HepG2 (cell line): ENCODE results near the gene DAAM1.

Experiments
- ARNT ChIP-seq: fragments of 450-650 bp; IDR thresholded peaks from 2 replicates; pipeline ENCODE4 v1.6.1; 2017
- CTCF ChIP-seq: sonication (generic); formaldehyde crosslinking; IDR thresholded peaks from 2 replicates; pipeline ENCODE4 v1.5.0; 2020; ENCODE audit warnings: mild to moderate bottlenecking, missing genetic modification reagents, moderate library complexity
- MED1 ChIP-seq: sonication (generic); formaldehyde crosslinking; IDR thresholded peaks from 2 replicates; pipeline ENCODE4 v1.4.0; 2020; ENCODE audit warnings: missing genetic modification reagents
- SALL2 ChIP-seq: sonication (generic); formaldehyde crosslinking; IDR thresholded peaks from 2 replicates; pipeline ENCODE4 v1.8.1; 2023; ENCODE audit warnings: mild to moderate bottlenecking, missing genetic modification reagents, inconsistent platforms
- TF ChIP-seq, protein P1 (sequence below), 2 experiments: sonication (generic) in 1 of 2; formaldehyde crosslinking in 1 of 2; IDR thresholded peaks; 2 replicates each; pipeline versions ENCODE4 v1.4.0 to v1.6.1; 2018 to 2020; ENCODE audit warnings: missing genetic modification reagents in 2 of 2, borderline replicate concordance in 1 of 2, low read depth in 1 of 2, mild to moderate bottlenecking in 1 of 2, missing biosample characterization in 1 of 2
- TF ChIP-seq, protein P2 (sequence below): sonication (generic); formaldehyde crosslinking; IDR thresholded peaks from 2 replicates; pipeline ENCODE4 v1.8.1; 2023; ENCODE audit warnings: mild to moderate bottlenecking, inconsistent platforms, moderate library complexity, missing genetic modification reagents, borderline replicate concordance

- no peak for TF ChIP-seq SALL2 (CRISPR knock-in tag)
- TF ChIP-seq, protein P1, sequence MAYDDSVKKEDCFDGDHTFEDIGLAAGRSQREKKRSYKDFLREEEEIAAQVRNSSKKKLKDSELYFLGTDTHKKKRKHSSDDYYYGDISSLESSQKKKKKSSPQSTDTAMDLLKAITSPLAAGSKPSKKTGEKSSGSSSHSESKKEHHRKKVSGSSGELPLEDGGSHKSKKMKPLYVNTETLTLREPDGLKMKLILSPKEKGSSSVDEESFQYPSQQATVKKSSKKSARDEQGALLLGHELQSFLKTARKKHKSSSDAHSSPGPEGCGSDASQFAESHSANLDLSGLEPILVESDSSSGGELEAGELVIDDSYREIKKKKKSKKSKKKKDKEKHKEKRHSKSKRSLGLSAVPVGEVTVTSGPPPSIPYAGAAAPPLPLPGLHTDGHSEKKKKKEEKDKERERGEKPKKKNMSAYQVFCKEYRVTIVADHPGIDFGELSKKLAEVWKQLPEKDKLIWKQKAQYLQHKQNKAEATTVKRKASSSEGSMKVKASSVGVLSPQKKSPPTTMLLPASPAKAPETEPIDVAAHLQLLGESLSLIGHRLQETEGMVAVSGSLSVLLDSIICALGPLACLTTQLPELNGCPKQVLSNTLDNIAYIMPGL (CRISPR knock-in tag; IDR thresholded peaks at IDR 0.05; ENCODE audit: borderline replicate concordance in 1 of 2, low read depth in 1 of 2) = no peak
- TF ChIP-seq, protein P2, sequence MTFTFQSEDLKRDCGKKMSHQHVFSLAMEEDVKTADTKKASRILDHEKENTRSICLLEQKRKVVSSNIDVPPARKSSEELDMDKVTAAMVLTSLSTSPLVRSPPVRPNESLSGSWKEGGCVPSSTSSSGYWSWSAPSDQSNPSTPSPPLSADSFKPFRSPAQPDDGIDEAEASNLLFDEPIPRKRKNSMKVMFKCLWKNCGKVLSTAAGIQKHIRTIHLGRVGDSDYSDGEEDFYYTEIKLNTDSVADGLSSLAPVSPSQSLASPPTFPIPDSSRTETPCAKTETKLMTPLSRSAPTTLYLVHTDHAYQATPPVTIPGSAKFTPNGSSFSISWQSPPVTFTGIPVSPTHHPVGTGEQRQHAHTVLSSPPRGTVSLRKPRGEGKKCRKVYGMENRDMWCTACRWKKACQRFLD (CRISPR knock-in tag) = no peak
- no peak for TF ChIP-seq ARNT
- no peak for TF ChIP-seq CTCF (CRISPR knock-in tag)
- TF ChIP-seq MED1 (CRISPR knock-in tag) = no peak
These were observed 47.7 kb downstream of the DAAM1 start for GRCh38 chr14:59236195-59236594.
